ENCODE results near the gene EPHA8. TPM values are rescaled to one million over a fixed set of nuclear protein-coding genes. Genes with fewer than 3 reads are reported as not detected.

EPHA8 gene
- total RNA-seq, 1 donor from 2014 or later: not detected

GRCh38 chr1:22557341-22557950, 5.8 kb upstream of the EPHA8 start:
- H3K4me1 ChIP-seq: no peaks in the 10 kb centered on the region
- no peaks in the 10 kb centered on the region for H3K36me3 ChIP-seq
- H3K9me3 ChIP-seq: no peaks in the 10 kb centered on the region
- H3K27ac ChIP-seq: no peak overlapping the region
- no peak overlapping the region for H3K4me3 ChIP-seq
- TF ChIP-seq CTCF (IDR thresholded peaks at IDR 0.05) (no peak), POLR2AphosphoS5 (IDR thresholded peaks at IDR 0.05; ENCODE audit: insufficient read depth in 1 of 2, low read depth in 1 of 2) (no peak), POLR2A (IDR thresholded peaks at IDR 0.05) (no peak)
- intact Hi-C loops (cut with DNase I): no loop called here
- no peaks in the 10 kb centered on the region for H3K27me3 ChIP-seq
- DNase-seq (ENCODE audit: extremely low spot score in 2 of 2): no peak

GRCh38 chr1:22563671-22564602, 648 bp downstream of the EPHA8 start:
- TF ChIP-seq POLR2AphosphoS5 (IDR thresholded peaks at IDR 0.05; ENCODE audit: insufficient read depth in 1 of 2, low read depth in 1 of 2): no peak
- TF ChIP-seq POLR2A (IDR thresholded peaks at IDR 0.05): no peak
- no peak for TF ChIP-seq CTCF (IDR thresholded peaks at IDR 0.05)
- peaks cover 4% of the 10 kb centered on the region for H3K27me3 ChIP-seq

GRCh38 chr1:22566161-22566560, 2.9 kb downstream of the EPHA8 start:
- H3K4me3 ChIP-seq: no peak overlapping the region
- no peaks in the 10 kb centered on the region for H3K4me1 ChIP-seq
- H3K27ac ChIP-seq: no peak overlapping the region
- intact Hi-C loops (cut with DNase I): no loop called here
- no peak for DNase-seq (ENCODE audit: extremely low spot score in 2 of 2)
- peaks cover 4% of the 10 kb centered on the region for H3K27me3 ChIP-seq
- H3K9me3 ChIP-seq: no peaks in the 10 kb centered on the region
- H3K36me3 ChIP-seq: no peaks in the 10 kb centered on the region
- TF ChIP-seq POLR2A (IDR thresholded peaks at IDR 0.05) (no peak), CTCF (IDR thresholded peaks at IDR 0.05) (no peak), POLR2AphosphoS5 (IDR thresholded peaks at IDR 0.05; ENCODE audit: insufficient read depth in 1 of 2, low read depth in 1 of 2) (no peak)

More at GRCh38 chr1:22563671-22564602, 648 bp downstream of the EPHA8 start:
- Histone ChIP-seq H3K9me3 (no peaks in the 10 kb centered on the region), H3K27ac (no peak overlapping the region), H3K4me1 (no peaks in the 10 kb centered on the region), H3K4me3 (no peak overlapping the region), H3K36me3 (no peaks in the 10 kb centered on the region)
- no peak for DNase-seq (ENCODE audit: extremely low spot score in 2 of 2)
- intact Hi-C loops (cut with DNase I): no loop called here

GRCh38 chr1:22567197-22567596, 3.9 kb downstream of the EPHA8 start:
- TF ChIP-seq POLR2AphosphoS5 (IDR thresholded peaks at IDR 0.05; ENCODE audit: insufficient read depth in 1 of 2, low read depth in 1 of 2) (no peak), CTCF (IDR thresholded peaks at IDR 0.05) (no peak), POLR2A (IDR thresholded peaks at IDR 0.05) (no peak)
- H3K27ac ChIP-seq: no peak overlapping the region
- DNase-seq (ENCODE audit: extremely low spot score in 2 of 2): no peak
- H3K4me3 ChIP-seq: no peak overlapping the region
- no peaks in the 10 kb centered on the region for H3K36me3 ChIP-seq
- no peaks in the 10 kb centered on the region for H3K9me3 ChIP-seq
- peaks cover 4% of the 10 kb centered on the region for H3K27me3 ChIP-seq
- intact Hi-C loops (cut with DNase I): no loop called here
- H3K4me1 ChIP-seq: no peaks in the 10 kb centered on the region

GRCh38 chr1:22567994-22568393, 4.7 kb downstream of the EPHA8 start:
- Histone ChIP-seq H3K27me3 (peaks cover 4% of the 10 kb centered on the region), H3K4me3 (no peak overlapping the region), H3K27ac (no peak overlapping the region), H3K36me3 (no peaks in the 10 kb centered on the region), H3K9me3 (no peaks in the 10 kb centered on the region), H3K4me1 (no peaks in the 10 kb centered on the region)
- DNase-seq (ENCODE audit: extremely low spot score in 2 of 2): no peak
- intact Hi-C loops (cut with DNase I): no loop called here
- no peak for TF ChIP-seq CTCF (IDR thresholded peaks at IDR 0.05)
- TF ChIP-seq POLR2AphosphoS5 (IDR thresholded peaks at IDR 0.05; ENCODE audit: insufficient read depth in 1 of 2, low read depth in 1 of 2): no peak
- TF ChIP-seq POLR2A (IDR thresholded peaks at IDR 0.05): no peak

Data from vagina (tissue), 2 donors.